Activated B cell treated with CpG ODN at 0.5 μM for 24 hours (primary cell): ENCODE data around the gene MRPL23. TPM values are rescaled to one million over a fixed set of nuclear protein-coding genes. Genes with fewer than 3 reads are reported as not detected.

ENCODE experiments used
- ATAC-seq: fragments of 200-7000 bp; cut with Tn5 transposase; one replicate; pipeline ENCODE4 v1.10.0; 2021; ENCODE audit warnings: low read depth, mild to moderate bottlenecking, moderate library complexity
- CTCF ChIA-PET: fragments of 350-600 bp; sonication (Branson Sonifier 250); formaldehyde crosslinking; loops from one replicate; lab custom pipeline; 2021; ENCODE audit warnings: antibody characterized with exemption; lab: Charles Lee
- POLR2A ChIA-PET: fragments of 350-600 bp; sonication (Branson Sonifier 250); formaldehyde crosslinking; loops from one replicate; lab custom pipeline; 2021; ENCODE audit warnings: antibody characterized with exemption; lab: Charles Lee
- DNase-seq: peaks from one replicate; pipeline ENCODE4 v3.0.0; 2022
- H3K27ac Mint-ChIP-seq: one replicate; pipeline ENCODE4 v1.8.0; 2020; ENCODE audit warnings: mixed read lengths
- H3K27me3 Mint-ChIP-seq: one replicate; pipeline ENCODE4 v1.8.0; 2021; ENCODE audit warnings: mixed read lengths
- H3K36me3 Mint-ChIP-seq: one replicate; pipeline ENCODE4 v1.8.0; 2021; ENCODE audit warnings: low read depth, mixed read lengths
- H3K4me1 Mint-ChIP-seq: one replicate; pipeline ENCODE4 v1.8.0; 2021; ENCODE audit warnings: mixed read lengths
- H3K4me3 Mint-ChIP-seq: one replicate; pipeline ENCODE4 v1.8.0; 2020; ENCODE audit warnings: mild to moderate bottlenecking, mixed read lengths
- H3K9me3 Mint-ChIP-seq: one replicate; pipeline ENCODE4 v1.8.0; 2020; ENCODE audit warnings: mixed read lengths
- intact Hi-C: fragments of 100-400 bp; cut with micrococcal nuclease; formaldehyde crosslinking; loops from one replicate; pipeline ENCODE4 v1.15.1; 2024
- total RNA-seq: library from RNA; stranded (reverse); gene quantifications from 2 replicates; pipeline ENCODE4 v1.2.3, GENCODE V29; 2022
- TF ChIP-seq, protein P1 (sequence below): fragments of 200-600 bp; IDR thresholded peaks from one replicate; pipeline ENCODE4 v1.8.0; 2022; ENCODE audit warnings: antibody characterized with exemption, mild to moderate bottlenecking

Gene MRPL23
- total RNA-seq, 1 donor from 2014 or later, result 89.8 TPM

- CTCF ChIA-PET, result no interaction called here
Measured at GRCh38 chr11:1994121-1994520, 47.0 kb downstream of the MRPL23 start.

DNA sequence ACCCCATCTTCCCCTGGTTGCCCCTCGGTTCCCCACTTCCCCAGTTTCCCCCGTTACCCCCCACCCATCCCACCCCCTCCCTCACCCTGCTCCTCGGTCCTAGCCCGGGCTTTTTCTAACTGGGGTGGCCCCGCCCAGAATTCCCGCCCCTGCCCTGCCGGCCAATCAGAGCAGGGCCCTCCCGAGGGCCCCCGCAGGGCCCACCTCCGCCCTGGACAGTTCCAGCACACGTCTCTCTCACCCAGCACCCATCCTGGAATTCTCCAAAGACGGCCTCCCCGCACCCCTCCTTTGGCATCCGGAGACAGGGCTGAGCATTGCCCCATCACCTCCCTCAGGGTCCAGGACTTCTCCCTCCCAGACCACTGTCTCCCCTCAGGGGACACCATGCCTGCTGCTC, 50.6 kb downstream of the MRPL23 start, which contains the start of gene H19:
TSS of gene H19 (minus strand) at position 88 of the 400 bp plus-strand sequence.
- DNase-seq (no peak), ATAC-seq (no peak)
- TF ChIP-seq, protein P1, sequence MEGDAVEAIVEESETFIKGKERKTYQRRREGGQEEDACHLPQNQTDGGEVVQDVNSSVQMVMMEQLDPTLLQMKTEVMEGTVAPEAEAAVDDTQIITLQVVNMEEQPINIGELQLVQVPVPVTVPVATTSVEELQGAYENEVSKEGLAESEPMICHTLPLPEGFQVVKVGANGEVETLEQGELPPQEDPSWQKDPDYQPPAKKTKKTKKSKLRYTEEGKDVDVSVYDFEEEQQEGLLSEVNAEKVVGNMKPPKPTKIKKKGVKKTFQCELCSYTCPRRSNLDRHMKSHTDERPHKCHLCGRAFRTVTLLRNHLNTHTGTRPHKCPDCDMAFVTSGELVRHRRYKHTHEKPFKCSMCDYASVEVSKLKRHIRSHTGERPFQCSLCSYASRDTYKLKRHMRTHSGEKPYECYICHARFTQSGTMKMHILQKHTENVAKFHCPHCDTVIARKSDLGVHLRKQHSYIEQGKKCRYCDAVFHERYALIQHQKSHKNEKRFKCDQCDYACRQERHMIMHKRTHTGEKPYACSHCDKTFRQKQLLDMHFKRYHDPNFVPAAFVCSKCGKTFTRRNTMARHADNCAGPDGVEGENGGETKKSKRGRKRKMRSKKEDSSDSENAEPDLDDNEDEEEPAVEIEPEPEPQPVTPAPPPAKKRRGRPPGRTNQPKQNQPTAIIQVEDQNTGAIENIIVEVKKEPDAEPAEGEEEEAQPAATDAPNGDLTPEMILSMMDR, result no peak
- Mint-ChIP-seq H3K4me1 (no peaks in the 10 kb centered on the region), H3K4me3 (no peak within 1 kb of the TSS), H3K36me3 (no peaks in the 10 kb centered on the region), H3K9me3 (no peaks in the 10 kb centered on the region), H3K27me3 (no peaks in the 10 kb centered on the region), H3K27ac (no peak within 1 kb of the TSS)
- ChIA-PET POLR2A (no interaction called here), CTCF (interaction anchor here (0.7 kb wide), 1 partner anchor 305 kb away, joined by 3 read pairs; no protein-coding TSS in a partner anchor)
- intact Hi-C loops, result no loop called here

More at GRCh38 chr11:1994121-1994520, 47.0 kb downstream of the MRPL23 start:
- Mint-ChIP-seq H3K27ac (no peak overlapping the region), H3K36me3 (no peaks in the 10 kb centered on the region), H3K9me3 (no peaks in the 10 kb centered on the region), H3K4me1 (no peaks in the 10 kb centered on the region), H3K27me3 (no peaks in the 10 kb centered on the region), H3K4me3 (no peak overlapping the region)
- intact Hi-C loops, result no loop called here
- TF ChIP-seq, protein P1, result no peak
- POLR2A ChIA-PET, result interaction anchor here (0.7 kb wide), 1 partner anchor 158 kb away, joined by 7 read pairs; no protein-coding TSS in a partner anchor
- ATAC-seq, result no peak
- no peak for DNase-seq

DNA sequence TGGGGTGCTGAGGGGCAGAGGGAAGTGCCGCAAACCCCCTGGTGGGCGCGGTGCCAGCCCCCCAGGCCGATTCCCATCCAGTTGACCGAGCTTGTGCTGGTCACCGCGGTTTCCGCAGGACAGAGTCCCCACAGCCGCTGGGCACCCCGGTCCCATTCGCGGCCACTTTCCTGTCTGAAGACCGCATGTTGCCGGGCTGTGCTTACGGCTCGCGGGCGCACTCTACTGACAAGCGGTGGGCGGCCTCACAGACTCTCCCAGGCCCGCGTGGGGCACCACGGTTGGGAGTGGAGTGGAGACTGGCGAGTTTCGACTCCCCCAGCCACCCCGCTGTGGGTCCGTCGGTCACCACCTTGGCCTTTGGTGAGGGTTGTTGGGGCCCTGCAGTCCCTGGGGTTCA, 51.2 kb downstream of the MRPL23 start:
- H3K27ac Mint-ChIP-seq, result no peak overlapping the region
- ATAC-seq (peak; percentile 51), DNase-seq (no peak)
- TF ChIP-seq, protein P1, result no peak
- no peaks in the 10 kb centered on the region for H3K4me1 Mint-ChIP-seq
- POLR2A ChIA-PET, result no interaction called here
- no peaks in the 10 kb centered on the region for H3K9me3 Mint-ChIP-seq
- no peaks in the 10 kb centered on the region for H3K27me3 Mint-ChIP-seq
- intact Hi-C loops, result no loop called here
- H3K4me3 Mint-ChIP-seq, result no peak overlapping the region
- no peaks in the 10 kb centered on the region for H3K36me3 Mint-ChIP-seq
- CTCF ChIA-PET, result no interaction called here

GRCh38 chr11:1998861-1999260, 51.7 kb downstream of the MRPL23 start:
- H3K27ac Mint-ChIP-seq, result no peak overlapping the region
- H3K4me3 Mint-ChIP-seq, result no peak overlapping the region
- CTCF ChIA-PET, result interaction anchor here (0.8 to 4.1 kb wide), 3 partner anchors 116 to 305 kb away, joined by 3 to 26 read pairs (median 3); partner anchors contain the start of gene SYT8
- ATAC-seq (no peak), DNase-seq (no peak)
- POLR2A ChIA-PET, result no interaction called here
- no peaks in the 10 kb centered on the region for H3K36me3 Mint-ChIP-seq
- TF ChIP-seq, protein P1, result no peak
- intact Hi-C loops, result no loop called here
- no peaks in the 10 kb centered on the region for H3K9me3 Mint-ChIP-seq
- no peaks in the 10 kb centered on the region for H3K27me3 Mint-ChIP-seq
- no peaks in the 10 kb centered on the region for H3K4me1 Mint-ChIP-seq

DNA sequence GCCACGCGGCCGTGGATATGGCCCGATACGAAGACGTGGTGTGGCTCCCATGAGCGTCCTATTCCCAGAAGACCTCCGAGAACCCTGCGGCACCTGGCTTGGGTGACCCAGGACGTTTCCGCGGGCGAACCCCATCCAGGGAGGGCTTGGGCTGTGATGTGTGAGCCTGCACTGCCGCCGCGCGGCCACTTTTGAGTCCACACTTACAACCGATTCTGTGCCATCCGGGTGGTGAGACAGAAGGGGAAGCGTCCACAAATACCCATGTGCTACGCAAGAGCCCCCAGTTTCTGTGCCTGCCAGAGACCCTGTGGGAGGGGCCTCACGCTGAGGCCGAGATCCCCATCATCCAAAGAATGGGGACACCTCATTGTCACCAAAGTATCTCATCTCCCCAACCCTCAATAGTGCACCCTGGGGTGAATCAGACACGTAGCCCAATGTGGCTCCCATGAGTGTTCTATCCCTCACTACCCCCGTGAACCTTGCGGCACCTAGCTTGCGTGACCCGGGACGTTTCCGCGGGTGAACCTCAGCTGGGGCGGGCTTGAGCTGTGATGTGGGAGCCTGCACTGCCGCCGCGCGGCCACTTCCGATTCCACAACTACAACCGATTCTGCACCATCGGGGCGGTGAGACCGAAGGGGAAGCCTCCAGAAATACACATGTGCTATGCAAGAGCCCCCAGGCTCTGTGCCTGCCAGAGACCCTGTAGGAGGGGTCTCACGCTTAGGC, 55.1 kb downstream of the MRPL23 start:
- DNase-seq (no peak), ATAC-seq (peak; percentile 55)
- POLR2A ChIA-PET, result interaction anchor here (1.5 kb wide), 1 partner anchor 308 kb away, joined by 10 read pairs; no protein-coding TSS in a partner anchor
- intact Hi-C loops, result no loop called here
- H3K27ac Mint-ChIP-seq, result no peak overlapping the region
- no peaks in the 10 kb centered on the region for H3K27me3 Mint-ChIP-seq
- no peaks in the 10 kb centered on the region for H3K36me3 Mint-ChIP-seq
- TF ChIP-seq, protein P1, result no peak
- H3K9me3 Mint-ChIP-seq, result no peaks in the 10 kb centered on the region
- no peak overlapping the region for H3K4me3 Mint-ChIP-seq
- CTCF ChIA-PET, result interaction anchor here (0.6 to 4.1 kb wide), 7 partner anchors 21 to 349 kb away, joined by 3 to 114 read pairs (median 10); partner anchors contain the start of gene SYT8
- no peaks in the 10 kb centered on the region for H3K4me1 Mint-ChIP-seq
